Neural cell (in vitro differentiated cells): Measurements from ENCODE around the gene NEIL1. TPM values are rescaled to one million over a fixed set of nuclear protein-coding genes. Genes with fewer than 3 reads are reported as not detected.

Experiments
- H2AFZ ChIP-seq: fragments of 200-600, 300-800 bp; sonication (generic), shearing (Covaris generic); 2 replicates; pipeline ENCODE4 v1.6.0; 2014; ENCODE audit warnings: low read depth, mild to moderate bottlenecking, antibody characterized with exemption, low read length, moderate library complexity
- H3F3A ChIP-seq: fragments of 200-600 bp; shearing (Covaris generic); 2 replicates; pipeline ENCODE4 v1.6.1; 2016; ENCODE audit warnings: mild to moderate bottlenecking, moderate library complexity, mixed read lengths, antibody characterized with exemption, low read length; ENCODE audit not compliant: insufficient read depth, poor library complexity, severe bottlenecking
- H3K27ac ChIP-seq: fragments of 200-600, 300-800 bp; sonication (generic), shearing (Covaris generic); 2 replicates; pipeline ENCODE4 v1.5.1; 2014; ENCODE audit warnings: mild to moderate bottlenecking, low read length, moderate library complexity
- H3K27me3 ChIP-seq: fragments of 300-800, 200-600 bp; sonication (generic), shearing (Covaris generic); 2 replicates; pipeline ENCODE4 v1.6.0; 2014; ENCODE audit warnings: mild to moderate bottlenecking, low read depth, low read length, moderate library complexity; ENCODE audit not compliant: insufficient read depth
- H3K36me3 ChIP-seq: fragments of 300-800, 200-600 bp; sonication (generic), shearing (Covaris generic); 2 replicates; pipeline ENCODE4 v1.5.1; 2014; ENCODE audit warnings: mild to moderate bottlenecking, antibody characterized with exemption, low read length, moderate library complexity; ENCODE audit not compliant: insufficient read depth
- H3K4me2 ChIP-seq: fragments of 300-800, 200-600 bp; sonication (generic), shearing (Covaris generic); 2 replicates; pipeline ENCODE4 v1.6.0; 2014; ENCODE audit warnings: mild to moderate bottlenecking, low read length
- H3K4me3 ChIP-seq: fragments of 300-800, 200-600 bp; sonication (generic), shearing (Covaris generic); 2 replicates; pipeline ENCODE4 v1.5.1; 2014; ENCODE audit warnings: mild to moderate bottlenecking, low read length, moderate library complexity
- H3K79me2 ChIP-seq: fragments of 200-600 bp; shearing (Covaris generic); replicated peaks from 2 replicates; pipeline ENCODE4 v1.6.0; 2014; ENCODE audit warnings: mild to moderate bottlenecking, low read length, moderate library complexity; ENCODE audit not compliant: insufficient read depth
- H3K9ac ChIP-seq: fragments of 300-800, 200-600 bp; sonication (generic), shearing (Covaris generic); 2 replicates; pipeline ENCODE4 v1.6.1; 2016; ENCODE audit warnings: mild to moderate bottlenecking, low read length, mixed read lengths
- H3K9me2 ChIP-seq: fragments of 200-600 bp; shearing (Covaris generic); 2 replicates; pipeline ENCODE4 v1.6.1; 2016; ENCODE audit warnings: mild to moderate bottlenecking, low read length, mixed read lengths; ENCODE audit not compliant: insufficient read depth
- H3K9me3 ChIP-seq: fragments of 200-600, 300-800 bp; sonication (generic), shearing (Covaris generic); 2 replicates; pipeline ENCODE4 v1.6.1; 2016; ENCODE audit warnings: mild to moderate bottlenecking, mixed run types, low read length, moderate library complexity, mixed read lengths
- H4K20me1 ChIP-seq: fragments of 200-600 bp; shearing (Covaris generic); 2 replicates; pipeline ENCODE4 v1.6.1; 2016; ENCODE audit warnings: mild to moderate bottlenecking, mixed run types; ENCODE audit not compliant: insufficient read depth
- EP300 ChIP-seq: fragments of 450-650 bp; conservative IDR thresholded peaks from 2 replicates; pipeline ENCODE4 v1.6.1; 2014; ENCODE audit warnings: antibody characterized with exemption, mild to moderate bottlenecking, moderate library complexity; ENCODE audit not compliant: poor library complexity, severe bottlenecking
- EZH2 ChIP-seq: fragments of 200-600, 300-800 bp; shearing (Covaris generic), sonication (generic); IDR thresholded peaks from 2 replicates; pipeline ENCODE4 v1.6.1; 2014; ENCODE audit warnings: antibody characterized with exemption, low read length, borderline replicate concordance, mild to moderate bottlenecking; ENCODE audit not compliant: insufficient read depth, poor library complexity, severe bottlenecking
- MXI1 ChIP-seq: fragments of 450-650 bp; conservative IDR thresholded peaks from 2 replicates; pipeline ENCODE4 v1.6.1; 2014; ENCODE audit warnings: antibody characterized with exemption, mild to moderate bottlenecking; ENCODE audit not compliant: poor library complexity, severe bottlenecking
- POLR2AphosphoS5 ChIP-seq: IDR thresholded peaks from 2 replicates; pipeline ENCODE4 v1.6.1; 2012
- RAD21 ChIP-seq: fragments of 450-650 bp; conservative IDR thresholded peaks from 2 replicates; pipeline ENCODE4 v1.6.1; 2014; ENCODE audit warnings: antibody characterized with exemption, mild to moderate bottlenecking, moderate library complexity
- SMC3 ChIP-seq: fragments of 450-650 bp; conservative IDR thresholded peaks from 2 replicates; pipeline ENCODE4 v1.6.1; 2014; ENCODE audit warnings: antibody characterized with exemption, mild to moderate bottlenecking, moderate library complexity; ENCODE audit not compliant: poor library complexity
- TAF1 ChIP-seq: IDR thresholded peaks from 2 replicates; pipeline ENCODE4 v1.6.1; 2012; ENCODE audit warnings: low read depth
- polyA plus RNA-seq: library from polyadenylated mRNA; depleted of rRNA; stranded (reverse); fragments of >200 nt; gene quantifications from 2 replicates; pipeline ENCODE4 v1.2.3, GENCODE V29; 2014
- TF ChIP-seq, protein P1 (sequence below): IDR thresholded peaks from 2 replicates; pipeline ENCODE4 v1.6.1; 2012; ENCODE audit warnings: borderline replicate concordance
- TF ChIP-seq, protein P2 (sequence below): fragments of 450-650 bp; IDR thresholded peaks from 2 replicates; pipeline ENCODE4 v1.5.1; 2014; ENCODE audit warnings: antibody characterized with exemption, mild to moderate bottlenecking, moderate library complexity; ENCODE audit not compliant: poor library complexity, severe bottlenecking

Gene NEIL1
- polyA plus RNA-seq, 1 donor from 2014 or later, result 18.6 TPM

DNA sequence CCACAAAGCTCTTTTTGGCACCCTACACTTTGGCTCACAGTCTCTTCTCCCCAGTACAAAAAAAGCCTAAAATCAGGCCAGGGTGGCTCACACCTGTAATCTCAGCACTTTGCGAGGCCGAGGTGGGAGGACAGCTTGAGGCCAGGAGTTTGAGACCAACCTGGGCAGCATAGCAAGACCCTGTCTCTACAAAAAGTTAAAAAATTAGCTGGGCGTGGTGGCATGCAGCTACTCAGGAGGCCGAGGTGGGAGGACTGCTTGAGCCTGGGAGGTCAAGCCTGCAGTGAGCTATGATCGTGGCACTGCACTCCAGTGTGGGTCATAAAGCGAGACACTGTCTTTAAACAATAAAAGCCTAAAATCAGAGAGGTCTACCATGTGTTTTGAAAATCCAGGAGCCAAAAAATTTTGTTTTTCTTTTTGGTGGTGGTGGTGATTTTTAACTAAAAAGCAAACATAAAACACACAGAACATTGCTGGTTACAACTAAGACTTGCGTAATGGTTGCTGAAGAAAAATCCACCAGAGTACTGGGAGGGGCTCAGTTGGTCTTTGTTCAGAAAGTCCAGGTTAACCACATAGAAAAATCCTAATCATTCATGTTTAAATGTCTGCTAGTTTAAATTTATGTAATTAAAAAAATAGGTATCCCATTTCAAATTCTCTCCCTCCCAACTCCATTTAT lies 23.2 kb downstream of the NEIL1 start:
- Histone ChIP-seq H3K36me3 (no peaks in the 10 kb centered on the region), H3K4me3 (no peak overlapping the region), H3F3A (no peaks in the 10 kb centered on the region), H3K79me2 (no peaks in the 10 kb centered on the region), H3K9me2 (no peaks in the 10 kb centered on the region), H3K9ac (no peak overlapping the region), H2AFZ (no peak overlapping the region), H3K27ac (no peak overlapping the region), H3K9me3 (no peaks in the 10 kb centered on the region), H3K4me2 (no peak overlapping the region), H3K27me3 (no peaks in the 10 kb centered on the region), H4K20me1 (no peaks in the 10 kb centered on the region)
- TF ChIP-seq, protein P1, sequence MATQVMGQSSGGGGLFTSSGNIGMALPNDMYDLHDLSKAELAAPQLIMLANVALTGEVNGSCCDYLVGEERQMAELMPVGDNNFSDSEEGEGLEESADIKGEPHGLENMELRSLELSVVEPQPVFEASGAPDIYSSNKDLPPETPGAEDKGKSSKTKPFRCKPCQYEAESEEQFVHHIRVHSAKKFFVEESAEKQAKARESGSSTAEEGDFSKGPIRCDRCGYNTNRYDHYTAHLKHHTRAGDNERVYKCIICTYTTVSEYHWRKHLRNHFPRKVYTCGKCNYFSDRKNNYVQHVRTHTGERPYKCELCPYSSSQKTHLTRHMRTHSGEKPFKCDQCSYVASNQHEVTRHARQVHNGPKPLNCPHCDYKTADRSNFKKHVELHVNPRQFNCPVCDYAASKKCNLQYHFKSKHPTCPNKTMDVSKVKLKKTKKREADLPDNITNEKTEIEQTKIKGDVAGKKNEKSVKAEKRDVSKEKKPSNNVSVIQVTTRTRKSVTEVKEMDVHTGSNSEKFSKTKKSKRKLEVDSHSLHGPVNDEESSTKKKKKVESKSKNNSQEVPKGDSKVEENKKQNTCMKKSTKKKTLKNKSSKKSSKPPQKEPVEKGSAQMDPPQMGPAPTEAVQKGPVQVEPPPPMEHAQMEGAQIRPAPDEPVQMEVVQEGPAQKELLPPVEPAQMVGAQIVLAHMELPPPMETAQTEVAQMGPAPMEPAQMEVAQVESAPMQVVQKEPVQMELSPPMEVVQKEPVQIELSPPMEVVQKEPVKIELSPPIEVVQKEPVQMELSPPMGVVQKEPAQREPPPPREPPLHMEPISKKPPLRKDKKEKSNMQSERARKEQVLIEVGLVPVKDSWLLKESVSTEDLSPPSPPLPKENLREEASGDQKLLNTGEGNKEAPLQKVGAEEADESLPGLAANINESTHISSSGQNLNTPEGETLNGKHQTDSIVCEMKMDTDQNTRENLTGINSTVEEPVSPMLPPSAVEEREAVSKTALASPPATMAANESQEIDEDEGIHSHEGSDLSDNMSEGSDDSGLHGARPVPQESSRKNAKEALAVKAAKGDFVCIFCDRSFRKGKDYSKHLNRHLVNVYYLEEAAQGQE, result no peak
- TF ChIP-seq POLR2AphosphoS5 (no peak), TAF1 (no peak), EP300 (no peak), EZH2 (no peak), RAD21 (no peak), MXI1 (no peak), SMC3 (no peak)
- TF ChIP-seq, protein P2, sequence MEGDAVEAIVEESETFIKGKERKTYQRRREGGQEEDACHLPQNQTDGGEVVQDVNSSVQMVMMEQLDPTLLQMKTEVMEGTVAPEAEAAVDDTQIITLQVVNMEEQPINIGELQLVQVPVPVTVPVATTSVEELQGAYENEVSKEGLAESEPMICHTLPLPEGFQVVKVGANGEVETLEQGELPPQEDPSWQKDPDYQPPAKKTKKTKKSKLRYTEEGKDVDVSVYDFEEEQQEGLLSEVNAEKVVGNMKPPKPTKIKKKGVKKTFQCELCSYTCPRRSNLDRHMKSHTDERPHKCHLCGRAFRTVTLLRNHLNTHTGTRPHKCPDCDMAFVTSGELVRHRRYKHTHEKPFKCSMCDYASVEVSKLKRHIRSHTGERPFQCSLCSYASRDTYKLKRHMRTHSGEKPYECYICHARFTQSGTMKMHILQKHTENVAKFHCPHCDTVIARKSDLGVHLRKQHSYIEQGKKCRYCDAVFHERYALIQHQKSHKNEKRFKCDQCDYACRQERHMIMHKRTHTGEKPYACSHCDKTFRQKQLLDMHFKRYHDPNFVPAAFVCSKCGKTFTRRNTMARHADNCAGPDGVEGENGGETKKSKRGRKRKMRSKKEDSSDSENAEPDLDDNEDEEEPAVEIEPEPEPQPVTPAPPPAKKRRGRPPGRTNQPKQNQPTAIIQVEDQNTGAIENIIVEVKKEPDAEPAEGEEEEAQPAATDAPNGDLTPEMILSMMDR, result no peak

DNA sequence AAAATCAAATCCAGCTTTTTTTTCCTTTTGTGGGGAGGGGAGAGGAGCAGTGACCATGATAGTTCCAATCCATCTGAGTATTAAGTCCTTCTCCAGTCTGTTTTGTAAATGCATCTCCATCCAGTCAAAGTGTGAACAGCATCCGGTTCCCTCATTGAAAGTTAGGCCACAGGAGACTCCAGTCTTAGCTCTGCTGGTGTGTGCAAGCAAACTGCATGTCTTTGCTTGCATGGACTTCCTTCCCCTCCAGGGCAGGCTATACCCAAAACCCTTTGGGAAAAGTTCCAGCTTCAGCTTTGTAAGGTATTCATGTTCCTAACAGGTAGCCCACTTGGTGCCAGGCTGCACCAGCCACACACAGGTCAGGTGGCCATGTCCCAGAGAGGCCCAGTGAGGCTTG lies 24.6 kb downstream of the NEIL1 start:
- Histone ChIP-seq H3K27me3 (no peaks in the 10 kb centered on the region), H4K20me1 (no peaks in the 10 kb centered on the region), H3K4me2 (no peak overlapping the region), H3K9ac (no peak overlapping the region), H2AFZ (no peak overlapping the region), H3K9me2 (no peaks in the 10 kb centered on the region), H3K9me3 (no peaks in the 10 kb centered on the region), H3K27ac (no peak overlapping the region), H3F3A (no peaks in the 10 kb centered on the region), H3K79me2 (no peaks in the 10 kb centered on the region), H3K36me3 (no peaks in the 10 kb centered on the region), H3K4me3 (no peak overlapping the region)
- TF ChIP-seq, protein P1, result no peak
- TF ChIP-seq SMC3 (no peak), RAD21 (no peak), EZH2 (no peak), MXI1 (no peak), EP300 (no peak), POLR2AphosphoS5 (no peak), TAF1 (no peak)
- TF ChIP-seq, protein P2, result no peak
